Neural progenitor cell (in vitro differentiated cells): Measurements from ENCODE around the gene GSDME.

ENCODE experiments used
- CTCF ChIP-seq: fragments of 200-600 bp; sonication (generic); IDR thresholded peaks from 2 replicates; pipeline ENCODE4 v1.5.1; 2017; ENCODE audit warnings: antibody characterized with exemption, mild to moderate bottlenecking
- EZH2 ChIP-seq: fragments of 200-600 bp; sonication (generic); IDR thresholded peaks from 2 replicates; pipeline ENCODE4 v1.6.1; 2017; ENCODE audit warnings: antibody characterized with exemption, mild to moderate bottlenecking, moderate library complexity
- EZH2phosphoT487 ChIP-seq: fragments of 200-600 bp; sonication (generic); IDR thresholded peaks from 2 replicates; pipeline ENCODE4 v1.6.1; 2017; ENCODE audit warnings: antibody characterized with exemption

DNA sequence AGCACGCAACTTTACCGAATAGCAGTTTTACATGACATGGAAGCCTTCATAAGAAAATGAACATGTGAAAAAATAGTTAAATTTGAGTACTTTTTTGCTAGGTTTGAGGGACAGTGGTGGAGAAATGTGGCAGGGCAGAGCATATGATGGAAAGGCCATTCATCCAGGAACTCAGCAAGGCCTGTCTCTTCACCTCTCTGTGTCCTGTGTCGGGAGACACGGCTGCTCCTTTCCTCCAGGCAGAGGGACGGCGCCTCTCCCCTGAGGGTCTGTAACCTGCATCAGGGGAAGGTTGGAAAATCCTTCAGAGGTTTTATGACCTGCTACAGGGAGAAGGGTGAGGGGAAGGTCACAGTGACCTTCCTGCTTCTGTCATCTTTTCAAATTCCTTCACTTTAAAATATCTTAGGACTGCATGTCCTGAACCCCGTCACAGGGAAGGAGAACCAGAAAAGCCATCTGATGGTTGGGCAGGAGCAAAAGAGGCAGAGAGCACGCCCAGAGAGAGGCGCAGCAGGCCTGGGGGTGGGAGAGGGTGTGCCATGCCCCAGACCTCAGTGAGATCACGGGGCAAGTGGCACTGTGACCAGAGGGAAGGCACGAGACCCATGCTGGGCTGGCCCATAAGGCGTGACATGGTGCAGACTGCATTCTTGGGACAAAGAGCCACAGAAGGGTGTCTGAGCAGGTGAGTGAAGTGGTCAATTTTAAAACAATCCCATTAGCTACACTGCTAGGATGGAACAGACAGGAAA, 44.0 kb downstream of the GSDME start:
- no peak for TF ChIP-seq CTCF
- TF ChIP-seq EZH2phosphoT487 = no peak
- no peak for TF ChIP-seq EZH2
